ENCODE measurements around the gene RAB35. TPM values are rescaled to one million over a fixed set of nuclear protein-coding genes. Genes with fewer than 3 reads are reported as not detected.
A peak's percentile ranks its signal among the peaks of the same experiment; 100 is the strongest.

Gene RAB35
- total RNA-seq = 10 to 100 TPM in 2 of 5 donors, 1 to 10 TPM in 3; 8.1 to 20.0 (median 9.9) TPM
- polyA plus RNA-seq = 10 to 100 TPM; 14.0 to 35.4 (median 23.9) TPM
- long read RNA-seq, donor 1, partial matches to known transcripts = 0 of 3 reads
- long read RNA-seq, donor 1, other reads (novel, unspliced or antisense) = 0 of 3 reads
- long read RNA-seq, donor 2, transcript RAB35-201 (6 exons, 2,945 nt) = major isoform, 6 of 6 reads
- long read RNA-seq, donor 2, partial matches to known transcripts = 0 of 6 reads
- long read RNA-seq, donor 2, other reads (novel, unspliced or antisense) = 0 of 6 reads
- long read RNA-seq, donor 3, partial matches to known transcripts = 0 of 5 reads
- long read RNA-seq, donor 3, other reads (novel, unspliced or antisense) = 0 of 5 reads
- long read RNA-seq, donor 4, partial matches to known transcripts = 0 of 1 reads
- long read RNA-seq, donor 4, other reads (novel, unspliced or antisense) = 0 of 1 reads
- long read RNA-seq, donor 5, transcript RAB35-201 (6 exons, 2,945 nt) = major isoform, 7 of 14 reads
- long read RNA-seq, donor 5, partial matches to known transcripts = 6 of 14 reads
- long read RNA-seq, donor 5, other reads (novel, unspliced or antisense) = 0 of 14 reads
- long read RNA-seq, donor 6, transcript RAB35-201 (6 exons, 2,945 nt) = major isoform, 21 of 30 reads
- long read RNA-seq, donor 6, partial matches to known transcripts = 9 of 30 reads
- long read RNA-seq, donor 6, other reads (novel, unspliced or antisense) = 0 of 30 reads
- long read RNA-seq, donor 7, transcript RAB35-201 (6 exons, 2,945 nt) = major isoform, 13 of 23 reads
- long read RNA-seq, donor 7, partial matches to known transcripts = 9 of 23 reads
- long read RNA-seq, donor 7, other reads (novel, unspliced or antisense) = 0 of 23 reads
- long read RNA-seq, donor 8, transcript RAB35-201 (6 exons, 2,945 nt) = major isoform, 6 of 7 reads
- long read RNA-seq, donor 8, partial matches to known transcripts = 0 of 7 reads
- long read RNA-seq, donor 8, other reads (novel, unspliced or antisense) = 0 of 7 reads
- long read RNA-seq, donor 9, transcript RAB35-201 (6 exons, 2,945 nt) = major isoform, 8 of 8 reads
- long read RNA-seq, donor 9, partial matches to known transcripts = 0 of 8 reads
- long read RNA-seq, donor 9, other reads (novel, unspliced or antisense) = 0 of 8 reads
- long read RNA-seq, donor 10, partial matches to known transcripts = 0 of 4 reads
- long read RNA-seq, donor 10, other reads (novel, unspliced or antisense) = 0 of 4 reads

- peaks cover 38 to 75% (median 62%) of the 10 kb centered on the region in 4 donors for H3K4me1 ChIP-seq
- no peak for TF ChIP-seq POLR2AphosphoS5 (IDR thresholded peaks at IDR 0.05)
- no peak for TF ChIP-seq CTCF (IDR thresholded peaks at IDR 0.05)
- TF ChIP-seq POLR2A (IDR thresholded peaks at IDR 0.05) = no peak
- TF ChIP-seq EP300 (IDR thresholded peaks at IDR 0.05) = no peak
- no peaks in the 10 kb centered on the region for H3K9me3 ChIP-seq
- peak within 1 kb of the TSS; percentile 68 to 88 (median 76) for H3K4me3 ChIP-seq
- no peaks in the 10 kb centered on the region for H3K27me3 ChIP-seq
- DNase-seq = no peak
- intact Hi-C loops (cut with DNase I; ENCODE audit: low total_unique reads) = no loop called here
- H3K36me3 ChIP-seq = peaks cover 0 to 19% (median 12%) of the 10 kb centered on the region in 4 donors
- 0 to 1% (median 1%) methylated on average over 18 to 50 of the region's 50 CpGs for WGBS, 5 donors
- H3K27ac ChIP-seq = peak within 1 kb of the TSS; percentile 94 to 98 (median 96)
Observed at GRCh38 chr12:120116441-120116791, at the start of gene RAB35. TSS of gene RAB35 (minus strand) at chr12:120116753. CDS start at chr12:120116650, 103 bp downstream.

- H3K27me3 ChIP-seq = no peaks in the 10 kb centered on the region
- DNase-seq = no peak
- H3K4me3 ChIP-seq = no peak overlapping the region
- no peak overlapping the region for H3K27ac ChIP-seq
- no peaks in the 10 kb centered on the region for H3K4me1 ChIP-seq
- H3K36me3 ChIP-seq = peaks cover 92 to 100% (median 100%) of the 10 kb centered on the region in 4 donors
- intact Hi-C loops (cut with DNase I; ENCODE audit: low total_unique reads) = no loop called here
- 91 to 95% (median 92%) methylated on average over 9 to 11 of the region's 11 CpGs for WGBS, 5 donors
- no peaks in the 10 kb centered on the region for H3K9me3 ChIP-seq
- TF ChIP-seq CTCF (IDR thresholded peaks at IDR 0.05) (no peak), EP300 (IDR thresholded peaks at IDR 0.05) (no peak), POLR2A (IDR thresholded peaks at IDR 0.05) (no peak), POLR2AphosphoS5 (IDR thresholded peaks at IDR 0.05) (no peak)
Observed at GRCh38 chr12:120164293-120164692, 47.7 kb upstream of the RAB35 start.

GRCh38 chr12:120162763-120163162 lies 46.2 kb upstream of the RAB35 start:
- Histone ChIP-seq H3K4me3 (no peak overlapping the region), H3K27ac (no peak overlapping the region), H3K36me3 (peaks cover 91 to 100% (median 100%) of the 10 kb centered on the region in 4 donors), H3K9me3 (no peaks in the 10 kb centered on the region), H3K4me1 (no peaks in the 10 kb centered on the region), H3K27me3 (no peaks in the 10 kb centered on the region)
- no peak for TF ChIP-seq EP300 (IDR thresholded peaks at IDR 0.05)
- no peak for TF ChIP-seq CTCF (IDR thresholded peaks at IDR 0.05)
- TF ChIP-seq POLR2AphosphoS5 (IDR thresholded peaks at IDR 0.05) = no peak
- TF ChIP-seq POLR2A (IDR thresholded peaks at IDR 0.05) = no peak
- intact Hi-C loops (cut with DNase I; ENCODE audit: low total_unique reads) = no loop called here
- no peak for DNase-seq
- WGBS, 5 donors = 82 to 94% (median 91%) methylated on average over 7 to 8 of the region's 8 CpGs

GRCh38 chr12:120161852-120162251 lies 45.3 kb upstream of the RAB35 start:
- WGBS, 5 donors = 90 to 97% (median 95%) methylated on average over 11 of the region's 11 CpGs
- TF ChIP-seq POLR2AphosphoS5 (IDR thresholded peaks at IDR 0.05) (no peak), CTCF (IDR thresholded peaks at IDR 0.05) (no peak), EP300 (IDR thresholded peaks at IDR 0.05) (no peak), POLR2A (IDR thresholded peaks at IDR 0.05) (no peak)

More at GRCh38 chr12:120161852-120162251, 45.3 kb upstream of the RAB35 start:
- Histone ChIP-seq H3K27ac (no peak overlapping the region), H3K9me3 (no peaks in the 10 kb centered on the region), H3K27me3 (no peaks in the 10 kb centered on the region), H3K36me3 (peaks cover 93 to 100% (median 100%) of the 10 kb centered on the region in 4 donors), H3K4me3 (no peak overlapping the region), H3K4me1 (no peaks in the 10 kb centered on the region)
- DNase-seq = no peak
- intact Hi-C loops (cut with DNase I; ENCODE audit: low total_unique reads) = no loop called here

Data from stomach (tissue), 19 donors.